HCT116 (cell line): Measurements from ENCODE around the gene ZCCHC2. TPM values are rescaled to one million over a fixed set of nuclear protein-coding genes. Genes with fewer than 3 reads are reported as not detected.

Experiments
- ATAC-seq: fragments of 200-7000 bp; cut with Tn5 transposase; 2 replicates; pipeline ENCODE4 v1.9.1; 2020; ENCODE audit warnings: mild to moderate bottlenecking, moderate library complexity
- BruUV-seq: library from RNA; stranded (reverse); fragments of 400-500 nt; replicated peaks from 2 replicates; lab custom pipeline; 2021; lab: Mats Ljungman, UMichigan
- CTCF ChIA-PET: fragments of 300-600 bp; sonication (Branson Sonifier 250); formaldehyde crosslinking; loops from one replicate; lab custom pipeline; 2021; ENCODE audit warnings: antibody characterized with exemption; lab: Charles Lee
- POLR2A ChIA-PET: fragments of 300-600, 350-600 bp; sonication (Branson Sonifier 250); formaldehyde crosslinking; loops from one replicate; lab custom pipeline; 2021; ENCODE audit warnings: antibody characterized with exemption; lab: Charles Lee
- RAD21 ChIA-PET, 2 experiments: fragments of 300-600 bp; sonication (Branson Sonifier 250); formaldehyde crosslinking; loops; one replicate each; lab custom pipeline; 2023; ENCODE audit warnings: low total read pairs in 2 of 2; ENCODE audit not compliant: uncharacterized antibody in 2 of 2, unreplicated experiment in 2 of 2, low non-redundant PET in 1 of 2; lab: Charles Lee
- DNase-seq: peaks from one replicate; pipeline ENCODE4 v3.0.0-alpha.2; 2010; ENCODE audit warnings: low read depth, low spot score
- H2AFZ ChIP-seq: fragments of 200-600 bp; shearing (Covaris generic), sonication (generic); 2 replicates; pipeline ENCODE4 v1.6.1; 2017; ENCODE audit warnings: low read depth, mixed run types, mixed read lengths, antibody characterized with exemption, low read length; ENCODE audit not compliant: poor library complexity, severe bottlenecking
- H3K27ac ChIP-seq: 2 replicates; pipeline ENCODE4 v1.5.1; 2012; ENCODE audit warnings: low read depth, low read length
- H3K27me3 ChIP-seq: fragments of 200-600 bp; sonication (generic); 2 replicates; pipeline ENCODE4 v1.6.1; 2016; ENCODE audit warnings: mixed run types, low read length, mixed read lengths; ENCODE audit not compliant: insufficient read depth
- H3K36me3 ChIP-seq, 2 experiments: fragments of 200-500 bp in 1 of 2; fragments of 200-600 bp in 1 of 2; sonication (Bioruptor generic) in 1 of 2; sonication (generic) in 1 of 2; 2 replicates each; pipeline versions ENCODE4 v1.5.1 to v1.6.1; 2014 to 2016; ENCODE audit warnings: low read length in 2 of 2, inconsistent platforms in 1 of 2, mixed read lengths in 1 of 2, mixed run types in 1 of 2; ENCODE audit not compliant: insufficient read depth in 2 of 2, control insufficient read depth in 1 of 2
- H3K4me1 ChIP-seq, 2 experiments: fragments of 200-600 bp in 1 of 2; sonication (generic) in 1 of 2; 2 replicates each; pipeline versions ENCODE4 v1.5.1 to v1.6.1; 2012 to 2017; ENCODE audit warnings: low read length in 2 of 2, inconsistent platforms in 1 of 2, mild to moderate bottlenecking in 1 of 2, mixed read lengths in 1 of 2, mixed run types in 1 of 2, moderate library complexity in 1 of 2; ENCODE audit not compliant: insufficient read depth in 2 of 2, control insufficient read depth in 1 of 2
- H3K4me2 ChIP-seq: fragments of 200-600 bp; sonication (generic); 2 replicates; pipeline ENCODE4 v1.6.1; 2017; ENCODE audit warnings: mixed run types, low read length, mixed read lengths
- H3K4me3 ChIP-seq, 2 experiments: fragments of 200-600 bp in 1 of 2; sonication (generic) in 1 of 2; replicated peaks in 1 of 2; 2 replicates each; pipeline ENCODE4 v1.5.1; 2011 to 2016; ENCODE audit warnings: low read length in 2 of 2, control low read depth in 1 of 2, low read depth in 1 of 2, mild to moderate bottlenecking in 1 of 2, mixed read lengths in 1 of 2, mixed run types in 1 of 2
- H3K79me2 ChIP-seq: fragments of 200-600 bp; sonication (generic); 2 replicates; pipeline ENCODE4 v1.6.1; 2017; ENCODE audit warnings: mild to moderate bottlenecking, mixed run types, low read length, moderate library complexity, mixed read lengths; ENCODE audit not compliant: insufficient read depth
- H3K9ac ChIP-seq: fragments of 200-600 bp; sonication (generic); 2 replicates; pipeline ENCODE4 v1.6.1; 2016; ENCODE audit warnings: low read length, mixed read lengths
- H3K9me2 ChIP-seq: fragments of 200-600 bp; sonication (generic), shearing (Covaris generic); 2 replicates; pipeline ENCODE4 v1.6.1; 2017; ENCODE audit warnings: mixed run types, mild to moderate bottlenecking, moderate library complexity; ENCODE audit not compliant: insufficient read depth
- H3K9me3 ChIP-seq, 2 experiments: fragments of 200-500 bp in 1 of 2; fragments of 200-600 bp in 1 of 2; sonication (Bioruptor generic) in 1 of 2; sonication (generic) in 1 of 2; 2 replicates each; pipeline ENCODE4 v1.6.1; 2014 to 2017; ENCODE audit warnings: low read length in 2 of 2, mixed read lengths in 2 of 2, inconsistent platforms in 1 of 2, low read depth in 1 of 2, mild to moderate bottlenecking in 1 of 2, mixed run types in 1 of 2, moderate library complexity in 1 of 2; ENCODE audit not compliant: control insufficient read depth in 1 of 2, insufficient read depth in 1 of 2
- H4K20me1 ChIP-seq: fragments of 200-600 bp; sonication (generic), shearing (Covaris generic); 2 replicates; pipeline ENCODE4 v1.6.1; 2017; ENCODE audit warnings: mixed run types, mild to moderate bottlenecking, moderate library complexity; ENCODE audit not compliant: insufficient read depth
- ATF3 ChIP-seq: IDR thresholded peaks from 2 replicates; pipeline ENCODE4 v1.6.1; 2012
- CBX3 ChIP-seq: IDR thresholded peaks from 2 replicates; pipeline ENCODE4 v1.6.1; 2012; ENCODE audit warnings: low read depth
- CEBPB ChIP-seq: IDR thresholded peaks from 2 replicates; pipeline ENCODE4 v1.6.1; 2012; ENCODE audit warnings: low read depth
- EZH2 ChIP-seq: fragments of 200-600 bp; sonication (generic); IDR thresholded peaks from 2 replicates; pipeline ENCODE4 v1.6.1; 2017; ENCODE audit warnings: antibody characterized with exemption, mixed run types
- EZH2phosphoT487 ChIP-seq: fragments of 200-600 bp; IDR thresholded peaks from 2 replicates; pipeline ENCODE4 v1.6.1; 2018; ENCODE audit warnings: antibody characterized with exemption, borderline replicate concordance
- FOSL1 ChIP-seq: IDR thresholded peaks from 2 replicates; pipeline ENCODE4 v1.6.1; 2012; ENCODE audit warnings: low read depth
- JUND ChIP-seq: IDR thresholded peaks from 2 replicates; pipeline ENCODE4 v1.6.1; 2012
- MAX ChIP-seq: IDR thresholded peaks from 2 replicates; pipeline ENCODE4 v1.6.1; 2012
- POLR2A ChIP-seq: IDR thresholded peaks from 2 replicates; pipeline ENCODE4 v1.7.0; 2011; ENCODE audit warnings: borderline replicate concordance; ENCODE audit not compliant: insufficient read depth, insufficient read length; ENCODE audit errors: extremely low read depth
- POLR2AphosphoS5 ChIP-seq: IDR thresholded peaks from 2 replicates; pipeline ENCODE4 v1.6.1; 2011; ENCODE audit warnings: mild to moderate bottlenecking, low read depth, low read length, moderate library complexity
- RAD21 ChIP-seq: IDR thresholded peaks from 2 replicates; pipeline ENCODE4 v1.6.1; 2012; ENCODE audit warnings: low read depth, mild to moderate bottlenecking
- SP1 ChIP-seq: IDR thresholded peaks from 2 replicates; pipeline ENCODE4 v1.6.1; 2012; ENCODE audit warnings: low read depth
- TCF7L2 ChIP-seq: IDR thresholded peaks from 2 replicates; pipeline ENCODE4 v1.7.0; 2011; ENCODE audit warnings: borderline replicate concordance, inconsistent platforms; ENCODE audit not compliant: insufficient read depth, insufficient read length; ENCODE audit errors: extremely low read depth
- YY1 ChIP-seq: IDR thresholded peaks from 2 replicates; pipeline ENCODE4 v1.6.1; 2011; ENCODE audit warnings: low read length, low read depth, moderate library complexity, mild to moderate bottlenecking; ENCODE audit not compliant: insufficient replicate concordance; ENCODE audit errors: extremely low read depth
- ZFX ChIP-seq: fragments of 450-650 bp; IDR thresholded peaks from 2 replicates; pipeline ENCODE4 v1.6.1; 2017
- ZNF274 ChIP-seq: fragments of 200-500 bp; sonication (Bioruptor generic); IDR thresholded peaks from 2 replicates; pipeline ENCODE4 v1.6.1; 2014; ENCODE audit warnings: mild to moderate bottlenecking, low read depth, low read length, inconsistent platforms
- intact Hi-C: fragments of 100-400 bp; cut with micrococcal nuclease; formaldehyde crosslinking; loops from 2 replicates; pipeline ENCODE4 v1.10.0; 2022
- total RNA-seq: library from RNA; stranded (reverse); gene quantifications from one replicate; pipeline ENCODE4 v1.2.1, GENCODE V29; 2021; ENCODE audit not compliant: unreplicated experiment

ZCCHC2 gene
- total RNA-seq, 1 experiment from 2014 or later, result 17.7 TPM

- Histone ChIP-seq H3K4me3 (peak overlapping the region; percentile 76 to 83), H3K4me1 (peaks cover 15 to 25% of the 10 kb centered on the region in 2 experiments), H3K9me3 (no peaks in the 10 kb centered on the region), H3K27me3 (no peaks in the 10 kb centered on the region), H3K4me2 (peak overlapping the region; percentile 77), H3K79me2 (peaks cover 36% of the 10 kb centered on the region), H2AFZ (no peak overlapping the region), H3K9ac (peak overlapping the region; percentile 91), H3K27ac (peak overlapping the region; percentile 98; the same call in 1 of the 2 replicates), H3K9me2 (no peaks in the 10 kb centered on the region), H4K20me1 (no peaks in the 10 kb centered on the region), H3K36me3 (no peaks in the 10 kb centered on the region)
- TF ChIP-seq RAD21 (no peak), JUND (no peak), CBX3 (no peak), ATF3 (no peak), FOSL1 (no peak), ZNF274 (no peak), TCF7L2 (no peak), ZFX (no peak), MAX (no peak), SP1 (no peak), CEBPB (no peak), POLR2AphosphoS5 (no peak), POLR2A (no peak), YY1 (no peak), EZH2phosphoT487 (no peak), EZH2 (no peak)
- CTCF ChIA-PET, result no interaction called here
- BruUV-seq, result no TSS peak
- intact Hi-C loops, result no loop called here
- ATAC-seq (no peak), DNase-seq (no peak)
- POLR2A ChIA-PET, result no interaction called here
- RAD21 ChIA-PET, result interaction anchor here in 1 of 2 experiments (2.1 kb wide), 1 partner anchor 96 kb away, joined by 6 read pairs; no protein-coding TSS in a partner anchor
Measured at GRCh38 chr18:62521593-62521992, 1.2 kb upstream of the ZCCHC2 start.
